GM18907 (cell line): Measurements from ENCODE around the gene SNX4.
"Not testable (repeated sequence)": the region's sequence is repeated elsewhere in the genome, so short reads cannot be mapped to it uniquely, and the experiment has no call there.

Source experiments
- ATAC-seq: cut with Tn5 transposase; IDR thresholded peaks from one replicate; pipeline ENCODE4 v1.9.1; 2021; ENCODE audit warnings: mild to moderate bottlenecking, moderate library complexity; ENCODE audit not compliant: unreplicated experiment

Gene SNX4

DNA sequence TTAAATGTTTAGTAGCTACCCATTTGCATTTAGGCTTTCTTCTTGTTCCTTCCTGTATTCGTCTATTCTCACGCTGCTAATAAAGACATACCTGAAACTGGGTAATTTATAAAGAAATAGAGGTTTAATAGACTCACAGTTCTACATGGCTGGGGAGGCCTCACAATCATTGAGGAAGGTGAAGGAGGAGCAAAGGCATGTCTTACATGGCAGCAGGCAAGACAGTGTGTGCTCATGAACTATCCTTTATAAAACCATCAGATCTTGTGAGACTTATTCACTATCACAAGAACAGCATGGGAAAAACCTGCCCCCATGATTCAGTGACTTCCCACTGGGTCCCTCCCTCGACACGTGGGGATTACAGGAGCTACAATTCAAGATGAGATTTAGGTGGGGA lies 114.5 kb downstream of the SNX4 start:
- ATAC-seq, result not testable (repeated sequence)

DNA sequence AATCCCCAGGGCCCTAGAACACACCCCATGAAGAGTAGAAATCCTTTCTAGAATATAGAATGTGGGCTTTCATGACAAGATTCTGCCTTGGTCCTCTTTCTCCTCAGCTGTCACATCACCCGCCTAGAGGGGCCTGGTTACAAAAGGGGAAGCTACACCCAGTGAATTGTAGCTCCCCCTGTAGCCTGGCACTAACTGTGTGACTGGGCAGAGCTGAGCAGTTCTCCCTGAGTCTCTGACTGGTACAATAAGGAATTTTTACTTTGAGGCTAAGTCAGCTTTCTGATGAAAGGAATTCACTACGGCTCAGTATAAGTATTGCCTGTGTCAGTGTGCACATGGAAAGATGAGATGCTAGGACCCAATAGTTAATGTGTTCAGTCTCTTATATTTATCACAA lies 116.2 kb downstream of the SNX4 start:
- ATAC-seq, result no peak

DNA sequence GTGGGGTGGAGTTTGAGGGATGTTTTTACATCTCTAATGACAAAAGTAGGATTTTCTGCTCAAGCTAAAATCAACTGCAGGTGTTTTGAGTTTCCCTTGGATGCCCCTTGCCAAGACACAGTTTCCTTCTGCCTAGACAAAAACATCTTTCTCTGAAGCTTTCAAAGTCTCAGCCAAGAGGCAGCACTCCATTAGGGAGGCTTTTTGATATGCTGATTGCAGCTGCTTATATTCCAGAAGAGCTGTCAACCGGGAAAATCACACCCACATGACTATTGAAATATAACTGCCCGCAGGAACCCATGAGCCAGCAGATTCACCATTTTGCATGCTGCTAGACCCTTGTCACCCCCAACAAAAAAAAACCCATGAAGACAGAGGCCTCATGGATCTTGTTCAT lies 117.4 kb downstream of the SNX4 start:
- no peak for ATAC-seq

DNA sequence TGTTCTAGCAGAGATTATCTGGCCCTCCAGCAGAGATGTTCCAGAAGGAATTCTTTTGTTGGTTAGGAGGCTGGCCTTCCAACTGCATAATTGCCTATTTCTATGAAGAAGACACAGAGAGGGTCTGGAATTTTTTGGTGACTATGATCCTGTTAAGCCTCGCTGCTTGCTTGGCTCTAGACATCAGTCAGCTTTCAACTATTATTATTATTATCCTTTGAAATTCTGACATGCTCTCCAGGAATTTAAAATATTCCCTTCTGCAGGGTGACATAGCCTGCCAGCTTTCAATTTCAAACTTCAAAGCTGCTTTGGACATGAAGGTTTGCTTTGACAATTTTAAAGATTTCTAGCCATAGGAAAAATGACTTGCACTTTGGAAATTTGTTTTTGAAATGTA lies 118.6 kb downstream of the SNX4 start:
- ATAC-seq, result no peak

DNA sequence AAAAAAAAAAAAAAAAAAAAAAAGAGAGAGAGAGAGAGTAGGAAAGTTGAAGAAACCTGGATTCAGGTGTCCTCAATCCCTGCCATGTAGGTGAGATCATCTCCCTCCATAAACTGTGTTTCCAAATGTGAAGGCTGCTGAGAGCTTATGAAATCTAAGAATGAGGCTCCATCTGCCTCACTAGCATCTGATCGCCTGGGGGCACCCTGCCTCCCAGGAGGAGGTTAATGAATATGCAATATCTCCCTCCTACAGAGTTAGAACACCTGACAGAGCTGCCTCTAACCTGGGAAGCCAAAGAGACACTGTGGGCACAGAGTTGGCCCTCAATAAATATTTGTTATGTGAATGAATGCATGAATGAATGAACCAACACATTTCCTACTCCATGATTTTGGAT lies 121.0 kb downstream of the SNX4 start:
- ATAC-seq, result no peak
